Smooth muscle cell (in vitro differentiated cells): ENCODE data around the gene USP34. TPM values are rescaled to one million over a fixed set of nuclear protein-coding genes. Genes with fewer than 3 reads are reported as not detected.

Experiments used
- DNase-seq: peaks from one replicate; lab custom pipeline; 2025; ENCODE audit not compliant: unreplicated experiment; lab: John Stamatoyannopoulos, UW
- H2AFZ ChIP-seq: fragments of 200-600 bp; sonication (generic); 2 replicates; pipeline ENCODE4 v1.6.0; 2016; ENCODE audit warnings: antibody characterized with exemption, low read depth, mild to moderate bottlenecking
- H3F3A ChIP-seq: fragments of 200-600 bp; sonication (generic); 2 replicates; pipeline ENCODE4 v1.6.0; 2017; ENCODE audit warnings: antibody characterized with exemption, low read depth
- H3K27ac ChIP-seq: fragments of 200-600 bp; sonication (generic); 2 replicates; pipeline ENCODE4 v1.5.1; 2016; ENCODE audit warnings: low read depth, mild to moderate bottlenecking
- H3K27me3 ChIP-seq: fragments of 200-600 bp; sonication (generic); 2 replicates; pipeline ENCODE4 v1.6.1; 2016; ENCODE audit warnings: low read depth, mild to moderate bottlenecking
- H3K36me3 ChIP-seq: fragments of 200-600 bp; sonication (generic); 2 replicates; pipeline ENCODE4 v1.5.1; 2016; ENCODE audit warnings: low read depth
- H3K4me1 ChIP-seq: fragments of 200-600 bp; sonication (generic); 2 replicates; pipeline ENCODE4 v1.5.1; 2016; ENCODE audit warnings: low read depth
- H3K4me2 ChIP-seq: fragments of 200-600 bp; sonication (generic); 2 replicates; pipeline ENCODE4 v1.6.0; 2016; ENCODE audit warnings: mild to moderate bottlenecking
- H3K4me3 ChIP-seq: fragments of 200-600 bp; sonication (generic); 2 replicates; pipeline ENCODE4 v1.5.1; 2016; ENCODE audit warnings: mild to moderate bottlenecking
- H3K79me2 ChIP-seq: fragments of 200-600 bp; sonication (generic); 2 replicates; pipeline ENCODE4 v1.6.0; 2016; ENCODE audit warnings: low read depth, mild to moderate bottlenecking
- H3K9ac ChIP-seq: fragments of 200-600 bp; sonication (generic); 2 replicates; pipeline ENCODE4 v1.6.0; 2016; ENCODE audit warnings: low read depth
- H3K9me3 ChIP-seq: fragments of 200-600 bp; sonication (generic); replicated peaks from 2 replicates; pipeline ENCODE4 v1.5.1; 2016; ENCODE audit warnings: low read depth
- H4K20me1 ChIP-seq: fragments of 200-600 bp; sonication (generic); 2 replicates; pipeline ENCODE4 v1.6.0; 2016; ENCODE audit warnings: low read depth
- CTCF ChIP-seq: fragments of 200-600 bp; sonication (generic); IDR thresholded peaks from 2 replicates; pipeline ENCODE4 v1.5.1; 2017; ENCODE audit warnings: borderline replicate concordance, mild to moderate bottlenecking, antibody characterized with exemption; ENCODE audit not compliant: insufficient read depth, poor library complexity, severe bottlenecking
- WGBS: methylation state at CpG from one replicate; pipeline ENCODE4 v1.1.7; 2016; ENCODE audit warnings: low lambda C conversion rate; 5-methylcytosine and 5-hydroxymethylcytosine counted together
- polyA plus RNA-seq: library from polyadenylated mRNA; unstranded; fragments of >200 nt; fragmentation: Nextera tagmentation; extraction: Ambion mirVana; gene quantifications from 2 replicates; pipeline ENCODE4 v1.2.1, GENCODE V29; 2016
- total RNA-seq: library from RNA; depleted of rRNA; stranded (reverse); fragments of >200 nt; gene quantifications from 2 replicates; pipeline ENCODE4 v1.2.3, GENCODE V29; 2014

Gene USP34
- total and polyA plus RNA-seq, 2 experiments from 2014 or later = 26.4 to 152 TPM

- Histone ChIP-seq H3K4me3 (no peak overlapping the region), H2AFZ (no peak overlapping the region), H3K27ac (no peak overlapping the region), H4K20me1 (peaks cover 47% of the 10 kb centered on the region), H3F3A (no peaks in the 10 kb centered on the region), H3K36me3 (peaks cover 18% of the 10 kb centered on the region), H3K9ac (no peak overlapping the region), H3K9me3 (no peaks in the 10 kb centered on the region), H3K79me2 (peaks cover 28% of the 10 kb centered on the region), H3K4me1 (no peaks in the 10 kb centered on the region), H3K4me2 (no peak overlapping the region), H3K27me3 (no peaks in the 10 kb centered on the region)
- TF ChIP-seq CTCF = no peak
- DNase-seq = no peak
- 84% methylated on average over 12 of the region's 12 CpGs for WGBS
Measured at GRCh38 chr2:61367177-61367576, 103.7 kb downstream of the USP34 start.

- no peak for TF ChIP-seq CTCF
- no peak overlapping the region for H3K4me3 ChIP-seq
- H3K79me2 ChIP-seq = peaks cover 54% of the 10 kb centered on the region
- 100% methylated on average over 2 of the region's 2 CpGs for WGBS
- H3K9me3 ChIP-seq = no peaks in the 10 kb centered on the region
- no peak overlapping the region for H3K27ac ChIP-seq
- H3K36me3 ChIP-seq = peaks cover 10% of the 10 kb centered on the region
- no peak overlapping the region for H2AFZ ChIP-seq
- H3K4me1 ChIP-seq = no peaks in the 10 kb centered on the region
- no peaks in the 10 kb centered on the region for H3K27me3 ChIP-seq
- no peaks in the 10 kb centered on the region for H3F3A ChIP-seq
- H4K20me1 ChIP-seq = peaks cover 69% of the 10 kb centered on the region
- no peak overlapping the region for H3K9ac ChIP-seq
- H3K4me2 ChIP-seq = no peak overlapping the region
- no peak for DNase-seq
Measured at GRCh38 chr2:61363580-61363979, 107.3 kb downstream of the USP34 start.

GRCh38 chr2:61362873-61363272, 108.0 kb downstream of the USP34 start:
- H3K9me3 ChIP-seq = no peaks in the 10 kb centered on the region
- H3K27ac ChIP-seq = no peak overlapping the region
- no peak for DNase-seq
- H3K4me3 ChIP-seq = no peak overlapping the region
- peaks cover 7% of the 10 kb centered on the region for H3K36me3 ChIP-seq
- H3K4me2 ChIP-seq = no peak overlapping the region
- no peaks in the 10 kb centered on the region for H3K4me1 ChIP-seq
- TF ChIP-seq CTCF = no peak
- WGBS = 97% methylated on average over 1 of the region's 1 CpG
- H3K9ac ChIP-seq = no peak overlapping the region
- peaks cover 56% of the 10 kb centered on the region for H3K79me2 ChIP-seq
- no peak overlapping the region for H2AFZ ChIP-seq
- H3F3A ChIP-seq = no peaks in the 10 kb centered on the region
- H4K20me1 ChIP-seq = peaks cover 75% of the 10 kb centered on the region
- H3K27me3 ChIP-seq = no peaks in the 10 kb centered on the region

DNA sequence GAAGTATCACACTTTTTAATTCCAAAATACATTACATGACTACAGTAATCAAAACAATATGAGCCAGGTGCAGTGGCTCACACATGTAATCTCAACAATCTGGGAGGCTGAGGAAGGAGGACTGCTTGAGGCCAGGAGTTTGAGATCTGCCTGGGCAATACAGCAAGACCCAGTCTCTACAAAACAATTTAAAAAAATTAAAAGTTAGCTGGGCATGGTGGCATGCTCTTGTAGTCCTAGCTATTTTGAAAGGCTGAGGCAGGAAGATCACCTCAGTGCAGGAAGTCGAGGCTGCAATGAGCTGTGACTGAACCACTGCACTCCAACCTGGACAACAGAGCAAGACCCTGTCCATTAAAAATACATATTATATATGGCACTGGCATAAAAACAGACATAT, 109.8 kb downstream of the USP34 start:
- Histone ChIP-seq H4K20me1 (peaks cover 77% of the 10 kb centered on the region), H3K4me3 (no peak overlapping the region), H2AFZ (no peak overlapping the region), H3K36me3 (peaks cover 7% of the 10 kb centered on the region), H3K27me3 (no peaks in the 10 kb centered on the region), H3K9me3 (no peaks in the 10 kb centered on the region), H3K4me2 (no peak overlapping the region), H3F3A (no peaks in the 10 kb centered on the region), H3K79me2 (peaks cover 64% of the 10 kb centered on the region), H3K4me1 (peaks cover 13% of the 10 kb centered on the region), H3K9ac (no peak overlapping the region), H3K27ac (no peak overlapping the region)
- 100% methylated on average over 1 of the region's 1 CpG for WGBS
- no peak for TF ChIP-seq CTCF
- no peak for DNase-seq
